Dermis microvascular lymphatic vessel endothelial cell (primary cell): ENCODE results near the gene ATG4D. TPM values are rescaled to one million over a fixed set of nuclear protein-coding genes. Genes with fewer than 3 reads are reported as not detected.
"Not testable (repeated sequence)": the region's sequence is repeated elsewhere in the genome, so short reads cannot be mapped to it uniquely, and the experiment has no call there.

Experiments used
- DNase-seq, 2 donors: peaks; one replicate each; pipeline versions ENCODE4 v3.0.0 to v3.0.0-alpha.2; 2010; ENCODE audit warnings: low read depth in 2 of 2
- total RNA-seq: library from RNA; depleted of rRNA; stranded (reverse); fragments of >200 nt; gene quantifications from 2 replicates; pipeline ENCODE4 v1.2.1, GENCODE V29; 2014

ATG4D gene
- total RNA-seq, 1 donor from 2014 or later, result 9.0 TPM

DNA sequence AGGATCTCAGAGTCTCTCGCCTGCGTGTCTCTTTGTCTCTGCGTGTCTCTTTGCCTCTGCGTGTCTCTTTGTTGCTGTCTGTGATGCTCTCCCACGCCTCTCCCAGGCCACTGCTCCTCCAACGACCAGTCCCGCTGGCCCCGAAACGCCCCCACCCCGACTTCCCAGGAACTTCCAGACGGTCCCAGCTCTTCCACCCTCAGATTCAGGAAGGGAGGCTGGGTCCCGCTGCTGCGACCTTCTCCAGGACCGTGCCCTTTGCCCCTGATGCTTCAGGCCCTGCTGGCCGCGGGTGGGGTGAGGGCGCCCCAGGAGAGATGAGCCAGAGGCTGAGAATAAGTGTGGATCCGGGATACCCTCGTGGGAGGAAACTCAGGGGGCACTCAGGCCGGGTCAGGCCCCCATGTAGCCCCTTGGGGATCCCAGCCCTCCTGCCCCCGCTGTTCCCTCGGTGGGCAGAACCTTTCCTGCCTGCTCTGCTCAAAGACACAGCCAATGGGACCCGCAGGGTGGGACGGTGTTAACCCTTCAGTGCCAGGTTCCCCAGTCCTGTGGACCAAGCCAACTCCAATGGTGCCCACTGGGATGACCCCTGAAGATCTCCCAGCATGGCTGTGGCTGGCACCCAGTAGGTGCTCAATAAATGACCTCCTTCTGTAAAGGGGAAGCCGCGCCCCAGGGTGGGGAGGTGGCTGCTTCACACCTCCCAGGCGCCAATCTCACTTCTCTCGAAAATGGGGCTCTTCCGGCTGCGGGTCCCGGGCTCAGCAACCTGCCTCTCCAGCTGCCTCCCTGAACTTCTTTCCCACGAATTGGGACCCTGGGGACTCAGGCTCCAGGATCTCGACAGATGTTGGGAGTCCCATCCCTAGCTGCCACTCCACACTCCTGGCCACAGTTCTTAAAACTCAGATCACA is 25.0 kb upstream of the ATG4D start:
- no peak for DNase-seq

GRCh38 chr19:10519421-10519820 is 24.3 kb upstream of the ATG4D start:
- DNase-seq, result no peak

GRCh38 chr19:10520652-10521318 is 22.9 kb upstream of the ATG4D start:
- DNase-seq, result no peak

DNA sequence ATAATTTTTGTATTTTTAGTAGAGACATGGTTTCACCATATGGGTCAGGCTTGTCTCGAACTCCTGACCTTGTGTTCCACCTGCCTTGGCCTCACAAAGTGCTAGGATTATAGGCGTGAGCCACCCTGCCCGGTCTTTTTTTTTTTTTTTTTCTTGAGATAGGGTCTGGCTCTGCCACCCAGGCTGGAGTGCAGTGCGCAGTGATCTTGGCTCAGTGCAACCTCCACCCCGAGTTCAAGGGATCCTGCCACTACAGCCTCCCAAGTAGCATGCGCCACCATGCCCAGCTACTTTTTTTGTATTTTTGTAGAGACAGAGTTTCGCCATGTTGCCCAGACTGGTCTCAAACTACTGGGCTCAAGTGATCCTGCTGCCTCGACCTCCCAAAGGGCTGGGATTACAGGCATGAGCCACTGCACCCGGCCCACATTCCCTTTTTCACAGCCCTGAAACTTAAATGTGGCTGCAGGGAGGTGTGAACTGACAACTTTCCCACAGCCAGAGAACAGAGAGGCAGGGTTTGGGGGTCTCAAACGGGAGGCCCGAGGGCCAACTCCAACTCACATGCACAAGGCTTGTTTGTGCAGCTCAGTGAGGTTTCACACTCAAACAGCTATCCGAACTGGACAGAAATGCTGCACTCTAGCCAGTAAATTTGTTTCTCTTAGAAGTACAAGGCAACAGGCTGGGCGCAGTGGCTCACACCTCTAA is 22.1 kb upstream of the ATG4D start:
- no peak for DNase-seq

- no peak for DNase-seq
Observed at GRCh38 chr19:10523135-10523636, 20.5 kb upstream of the ATG4D start.

DNA sequence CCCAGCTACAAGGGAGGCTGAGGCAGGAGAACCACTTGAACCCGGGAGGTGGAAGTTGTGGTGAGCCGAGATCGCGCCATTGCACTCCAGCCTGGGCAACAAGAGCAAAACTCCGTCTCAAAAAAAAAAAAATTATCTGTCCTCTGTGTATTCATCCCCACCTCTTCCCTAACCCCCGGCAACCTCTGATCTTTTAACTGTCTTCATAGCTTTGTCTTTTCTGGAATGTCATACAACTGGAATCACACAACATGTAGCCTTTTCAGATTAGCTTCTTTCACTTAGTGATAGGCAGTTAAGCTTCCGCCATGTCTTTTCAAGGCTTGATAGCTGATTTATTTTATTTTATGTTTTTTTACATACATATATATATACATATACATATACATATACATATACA is 18.1 kb upstream of the ATG4D start:
- no peak for DNase-seq

DNA sequence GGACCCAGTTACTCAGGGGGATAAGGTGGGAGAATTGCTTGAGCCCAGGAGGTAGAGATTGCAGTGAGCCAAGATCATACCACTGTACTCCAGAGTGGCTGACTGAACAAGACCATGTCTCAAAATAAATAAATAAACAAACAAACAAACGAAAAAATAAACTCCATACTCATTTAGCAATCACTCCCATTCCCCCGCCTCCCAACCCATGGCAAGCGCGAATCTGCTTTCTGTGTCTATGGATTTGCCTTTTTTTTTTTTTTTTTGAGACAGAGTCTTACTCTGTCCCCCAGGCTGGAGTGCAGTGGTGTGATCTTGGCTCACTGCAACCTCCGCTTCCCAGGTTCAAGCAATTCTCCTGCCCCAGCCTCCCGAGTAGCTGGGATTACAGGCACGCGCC is 16.8 kb upstream of the ATG4D start:
- not testable (repeated sequence) for DNase-seq

DNA sequence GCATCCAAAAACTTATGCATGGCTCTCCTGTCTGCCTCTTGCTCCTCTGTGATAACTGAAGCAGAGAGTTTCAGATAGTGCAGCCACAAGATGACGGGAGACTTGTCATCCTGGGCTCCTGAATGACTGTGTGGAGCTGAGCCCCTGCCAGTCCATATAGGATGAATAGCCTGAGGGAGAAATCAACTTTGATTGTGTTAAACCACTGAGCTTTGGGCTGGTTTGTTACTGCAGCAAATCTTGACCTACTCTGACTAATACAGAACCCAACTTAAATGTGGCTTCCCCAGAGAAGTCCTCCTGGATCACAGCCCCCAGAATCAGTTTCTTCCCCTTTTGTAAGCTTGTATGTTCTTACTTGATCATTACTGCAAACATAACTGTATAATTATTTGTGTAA is 11.2 kb upstream of the ATG4D start:
- DNase-seq, result no peak

DNA sequence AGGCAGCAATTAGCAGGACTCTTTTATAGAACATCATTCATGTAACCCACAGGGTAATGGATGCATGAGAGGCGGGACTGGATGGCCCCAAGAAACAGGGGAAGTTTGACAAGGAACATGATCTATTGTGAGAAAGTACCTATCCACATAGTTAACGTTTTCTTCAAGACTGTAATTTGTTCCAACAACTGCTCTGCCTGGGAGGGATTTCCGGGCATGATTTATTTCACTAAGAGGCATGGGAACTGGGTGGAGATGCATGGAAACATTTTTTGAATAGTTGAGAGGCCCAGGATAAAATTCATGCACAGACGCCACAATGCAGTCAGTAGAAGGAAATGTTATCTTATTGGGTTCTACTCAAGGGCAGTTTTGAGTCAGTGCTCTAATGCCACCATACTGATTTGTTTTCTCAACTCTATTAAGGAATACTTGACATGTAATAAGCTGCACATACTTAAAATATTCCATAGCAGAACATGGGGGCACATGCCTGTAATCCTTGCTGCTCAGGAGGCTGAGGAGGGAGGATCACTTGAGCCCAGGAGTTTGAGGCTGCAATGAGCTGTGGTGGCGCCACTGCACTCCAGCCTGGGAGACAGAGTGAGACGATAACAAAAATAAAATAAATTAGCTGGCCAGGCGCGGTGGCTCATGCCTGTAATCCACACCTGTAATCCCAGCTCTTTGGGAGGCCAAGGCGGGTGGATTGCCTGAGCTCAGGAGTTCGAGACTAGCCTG is 9.9 kb upstream of the ATG4D start:
- no peak for DNase-seq

- DNase-seq, result no peak
Observed at GRCh38 chr19:10535613-10536012, 8.1 kb upstream of the ATG4D start.

DNA sequence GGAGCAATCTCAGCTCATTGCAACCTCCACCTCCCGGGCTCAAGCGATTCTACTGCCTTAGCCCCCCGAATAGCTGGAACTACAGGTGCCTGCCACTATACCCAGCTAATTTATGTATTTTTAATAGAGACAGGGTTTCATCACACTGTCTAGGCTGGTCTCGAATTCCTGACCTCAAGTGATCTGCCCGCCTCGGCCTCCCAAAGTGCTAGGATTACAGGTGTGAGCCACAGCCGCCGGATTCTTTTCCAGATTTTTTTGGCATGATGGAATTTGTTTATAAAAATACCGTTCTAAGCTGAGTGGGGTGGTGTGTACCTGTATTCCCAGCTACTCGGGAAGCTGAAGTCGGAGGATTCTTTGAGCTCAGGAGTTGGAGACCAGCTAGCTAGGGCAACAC is 6.0 kb upstream of the ATG4D start:
- DNase-seq, result no peak

DNA sequence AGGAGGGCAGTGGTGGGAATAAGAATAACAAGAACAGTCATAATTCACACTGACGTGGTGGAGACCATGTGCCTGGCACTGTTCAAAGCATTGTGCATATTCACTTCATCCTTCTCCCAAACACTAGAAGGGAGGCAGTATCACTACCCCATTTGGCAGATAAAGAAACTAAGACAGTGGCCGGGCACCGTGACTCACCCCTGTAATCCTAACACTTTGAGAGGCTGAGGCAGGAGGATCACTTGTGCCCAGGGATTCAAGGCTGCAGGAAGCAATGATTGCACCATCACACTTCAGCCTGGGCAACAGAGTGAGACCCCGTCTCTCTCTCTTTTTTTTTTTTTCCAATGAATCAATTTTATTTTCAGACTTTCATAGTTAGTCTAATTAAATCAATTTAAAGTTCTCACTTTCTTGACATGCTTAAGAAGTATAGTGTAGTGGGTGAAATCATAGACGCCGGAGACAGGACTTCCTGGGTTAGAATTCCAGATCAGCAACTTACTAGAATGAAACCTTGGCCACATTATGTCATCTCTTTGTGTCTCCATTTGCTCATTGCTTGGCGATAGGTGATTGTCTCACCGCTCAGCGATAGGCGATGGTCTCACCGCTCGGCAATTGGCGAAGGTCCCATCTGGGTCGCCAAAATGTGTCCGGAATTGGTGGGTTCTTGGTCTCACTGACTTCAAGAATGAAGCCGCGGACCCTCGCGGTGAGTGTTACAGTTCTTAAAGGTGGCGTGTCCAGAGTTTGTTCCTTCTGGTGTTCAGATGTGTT is 5.3 kb upstream of the ATG4D start:
- DNase-seq, result no peak

DNA sequence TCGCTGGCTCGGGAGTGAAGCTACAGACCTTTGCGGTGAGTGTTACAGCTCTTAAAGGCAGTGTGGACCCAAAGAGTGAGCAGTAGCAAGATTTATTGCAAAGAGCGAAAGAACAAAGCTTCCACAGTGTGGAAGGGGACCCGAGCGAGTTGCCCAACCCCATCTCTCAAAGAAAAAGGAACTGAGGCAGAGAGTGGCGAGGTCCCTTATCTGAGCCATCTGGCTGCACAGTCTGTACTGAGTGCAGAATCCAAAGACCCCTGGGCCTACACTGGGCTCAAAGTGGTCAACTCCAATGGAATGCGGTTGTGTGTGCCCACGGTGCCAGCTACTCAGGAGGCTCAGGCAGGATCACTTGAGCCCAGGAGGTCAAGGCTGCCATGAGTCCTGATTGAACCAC is 4.7 kb upstream of the ATG4D start:
- DNase-seq, result not testable (repeated sequence)

GRCh38 chr19:10543059-10543419 is 665 bp upstream of the ATG4D start:
- DNase-seq, result no peak

- no peak for DNase-seq
Observed at GRCh38 chr19:10544242-10544752, 593 bp downstream of the ATG4D start.

DNA sequence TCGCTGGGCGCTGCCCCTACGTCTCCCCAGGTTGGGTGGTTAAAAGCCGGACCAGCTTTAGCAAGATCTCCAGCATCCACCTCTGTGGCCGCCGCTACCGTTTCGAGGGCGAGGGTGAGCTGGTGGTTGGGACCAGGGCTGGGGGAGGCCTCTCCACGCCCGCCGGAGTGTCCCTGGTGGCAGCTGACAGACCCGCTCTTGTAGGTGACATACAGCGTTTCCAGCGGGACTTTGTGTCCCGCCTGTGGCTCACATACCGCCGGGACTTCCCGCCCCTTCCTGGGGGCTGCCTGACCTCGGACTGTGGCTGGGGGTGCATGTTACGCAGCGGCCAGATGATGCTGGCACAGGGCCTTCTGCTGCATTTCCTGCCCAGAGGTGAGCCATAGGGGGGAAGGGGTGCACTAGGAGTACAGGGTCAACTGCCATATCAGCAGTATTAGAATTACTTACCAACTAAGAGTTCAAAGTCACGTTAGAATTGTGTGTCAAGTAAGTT is 1.1 kb downstream of the ATG4D start:
- no peak for DNase-seq

DNA sequence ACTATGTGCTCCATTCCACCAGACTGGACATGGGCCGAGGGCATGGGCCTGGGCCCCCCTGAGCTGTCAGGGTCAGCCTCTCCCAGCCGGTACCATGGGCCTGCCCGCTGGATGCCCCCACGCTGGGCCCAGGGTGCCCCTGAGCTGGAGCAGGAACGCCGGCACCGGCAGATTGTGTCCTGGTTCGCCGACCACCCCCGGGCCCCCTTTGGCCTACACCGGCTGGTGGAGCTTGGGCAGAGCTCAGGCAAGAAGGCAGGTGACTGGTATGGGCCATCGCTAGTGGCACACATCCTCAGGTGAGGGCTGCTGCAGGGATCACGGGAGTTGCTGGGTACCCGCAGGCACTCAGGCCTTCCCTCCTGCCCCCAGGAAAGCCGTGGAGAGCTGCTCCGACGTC is 3.1 kb downstream of the ATG4D start:
- no peak for DNase-seq

- DNase-seq, result no peak
Observed at GRCh38 chr19:10548746-10549276, 5.1 kb downstream of the ATG4D start.

GRCh38 chr19:10549733-10550132 is 6.0 kb downstream of the ATG4D start:
- DNase-seq, result no peak

DNA sequence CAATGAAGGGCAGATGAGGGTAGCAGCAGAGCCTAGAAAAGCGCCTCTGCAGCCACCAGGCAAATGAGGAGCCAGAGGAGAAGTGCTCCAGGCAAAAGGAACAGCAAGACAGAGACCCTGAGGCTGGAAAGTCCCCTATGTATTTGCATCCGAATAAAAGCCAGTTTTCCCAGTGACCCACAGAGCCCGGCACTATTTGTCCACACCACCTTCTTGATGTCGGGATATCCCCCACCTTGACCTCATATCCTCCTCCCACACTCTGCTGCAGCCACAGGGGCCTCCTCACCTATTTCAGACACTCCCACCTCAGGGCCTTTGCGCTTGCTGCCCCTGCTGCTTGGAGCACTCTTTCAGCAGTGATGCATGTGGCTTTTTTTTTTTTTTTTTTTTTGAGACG is 6.6 kb downstream of the ATG4D start:
- DNase-seq, result no peak
